Nephron (organoid): ENCODE measurements around the gene TANC2.

ENCODE experiments used
- H3K27ac Mint-ChIP-seq, 3 experiments: 2 replicates each; pipeline ENCODE4 v1.8.0; 2020; ENCODE audit warnings: mixed read lengths in 3 of 3, mild to moderate bottlenecking in 2 of 3, moderate library complexity in 1 of 3
- H3K27me3 Mint-ChIP-seq: 2 replicates; pipeline ENCODE4 v1.8.0; 2021; ENCODE audit warnings: low read depth, mild to moderate bottlenecking, moderate library complexity, mixed read lengths
- H3K36me3 Mint-ChIP-seq: 2 replicates; pipeline ENCODE4 v1.8.0; 2020; ENCODE audit warnings: low read depth, mixed read lengths
- H3K4me1 Mint-ChIP-seq: 2 replicates; pipeline ENCODE4 v1.8.0; 2020; ENCODE audit warnings: mixed read lengths
- H3K4me3 Mint-ChIP-seq, 3 experiments: 2 replicates each; pipeline ENCODE4 v1.8.0; 2020; ENCODE audit warnings: mild to moderate bottlenecking in 3 of 3, mixed read lengths in 3 of 3, moderate library complexity in 2 of 3
- H3K9me3 Mint-ChIP-seq: 2 replicates; pipeline ENCODE4 v1.8.0; 2020; ENCODE audit warnings: mixed read lengths
- CTCF ChIP-seq, 3 experiments: fragments of 200-600 bp; sonication (generic); IDR thresholded peaks; one replicate each; pipeline ENCODE4 v1.5.0; 2021; ENCODE audit warnings: antibody characterized with exemption in 3 of 3; ENCODE audit not compliant: unreplicated experiment in 3 of 3

The TANC2 gene

GRCh38 chr17:63002625-63003024, 36.6 kb downstream of the TANC2 start:
- Mint-ChIP-seq H3K4me3 (no peak overlapping the region), H3K27me3 (peaks cover 4% of the 10 kb centered on the region), H3K27ac (no peak overlapping the region), H3K4me1 (no peaks in the 10 kb centered on the region), H3K36me3 (peaks cover 3% of the 10 kb centered on the region), H3K9me3 (peaks cover 6% of the 10 kb centered on the region)
- no peak for TF ChIP-seq CTCF (IDR thresholded peaks at IDR 0.05; ENCODE audit: unreplicated experiment in 3 of 3)

GRCh38 chr17:63015824-63016223, 49.8 kb downstream of the TANC2 start:
- Mint-ChIP-seq H3K27ac (no peak overlapping the region), H3K36me3 (peaks cover 32% of the 10 kb centered on the region)

More at GRCh38 chr17:63015824-63016223, 49.8 kb downstream of the TANC2 start:
- Mint-ChIP-seq H3K9me3 (peaks cover 3% of the 10 kb centered on the region), H3K4me1 (no peaks in the 10 kb centered on the region), H3K27me3 (no peaks in the 10 kb centered on the region), H3K4me3 (no peak overlapping the region)
- TF ChIP-seq CTCF (IDR thresholded peaks at IDR 0.05; ENCODE audit: unreplicated experiment in 3 of 3), result no peak
